B cell (primary cell): ENCODE results near the gene NINL. TPM values are rescaled to one million over a fixed set of nuclear protein-coding genes. Genes with fewer than 3 reads are reported as not detected.

Experiments
- ATAC-seq: fragments of 200-7000 bp; cut with Tn5 transposase; one replicate; pipeline ENCODE4 v1.10.0; 2021; ENCODE audit warnings: low read depth, mild to moderate bottlenecking, moderate number of reproducible peaks, moderate library complexity
- CTCF ChIA-PET: fragments of 350-600 bp; sonication (Branson Sonifier 250); formaldehyde crosslinking; loops from one replicate; lab custom pipeline; 2021; ENCODE audit warnings: antibody characterized with exemption, inconsistent platforms; lab: Charles Lee
- POLR2A ChIA-PET: fragments of 350-600 bp; sonication (Branson Sonifier 250); formaldehyde crosslinking; loops from one replicate; lab custom pipeline; 2021; ENCODE audit warnings: antibody characterized with exemption; lab: Charles Lee
- DNase-seq: peaks from one replicate; pipeline ENCODE4 v3.0.0; 2013
- H2AFZ ChIP-seq: 2 replicates; pipeline ENCODE4 v1.6.1; 2012; ENCODE audit warnings: mild to moderate bottlenecking, low read depth, low read length; ENCODE audit not compliant: insufficient read depth, poor library complexity, severe bottlenecking
- H3K27ac ChIP-seq, 2 donors: 1 replicate in 1 of 2; 2 replicates in 1 of 2; pipeline ENCODE4 v1.5.1; 2012 to 2013; ENCODE audit warnings: low read length in 2 of 2, mild to moderate bottlenecking in 2 of 2, moderate library complexity in 1 of 2
- H3K27me3 ChIP-seq, 4 experiments: fragments of 200-600 bp in 1 of 4; sonication (generic) in 1 of 4; replicated peaks in 1 of 4; 1 replicate in 2 of 4; 2 replicates in 2 of 4; pipeline versions ENCODE4 v1.6.1 to v1.7.0; 2013 to 2016; ENCODE audit warnings: low read length in 3 of 4, mild to moderate bottlenecking in 2 of 4, mixed read lengths in 1 of 4, moderate library complexity in 1 of 4; ENCODE audit not compliant: insufficient read depth in 4 of 4, control insufficient read depth in 3 of 4; ENCODE audit errors: control extremely low read depth in 1 of 4
- H3K36me3 ChIP-seq, 2 experiments: replicated peaks in 1 of 2; 1 replicate in 1 of 2; 2 replicates in 1 of 2; pipeline versions ENCODE4 v1.6.1 to v1.7.1; 2013; ENCODE audit warnings: low read length in 1 of 2; ENCODE audit not compliant: insufficient read depth in 2 of 2, control insufficient read depth in 1 of 2; ENCODE audit errors: control extremely low read depth in 1 of 2, extremely low read depth in 1 of 2
- H3K4me1 ChIP-seq, 2 donors: fragments of 200-600 bp in 1 of 2; sonication (generic) in 1 of 2; 1 replicate in 1 of 2; 2 replicates in 1 of 2; pipeline versions ENCODE4 v1.5.1 to v1.6.1; 2013 to 2017; ENCODE audit warnings: low read length in 2 of 2; ENCODE audit not compliant: control insufficient read depth in 2 of 2, insufficient read depth in 2 of 2
- H3K4me2 ChIP-seq: replicated peaks from 2 replicates; pipeline ENCODE3; 2012; ENCODE audit warnings: mild to moderate bottlenecking, low read depth, low read length; ENCODE audit not compliant: poor library complexity, severe bottlenecking
- H3K4me3 ChIP-seq, 5 experiments: fragments of 200-600 bp in 1 of 5; sonication (generic) in 1 of 5; 1 replicate in 3 of 5; 2 replicates in 2 of 5; pipeline versions ENCODE4 v1.5.1 to v1.7.0; 2011 to 2016; ENCODE audit warnings: low read length in 4 of 5, mild to moderate bottlenecking in 4 of 5, low read depth in 2 of 5, control low read depth in 1 of 5, moderate library complexity in 1 of 5; ENCODE audit not compliant: insufficient read depth in 1 of 5; ENCODE audit errors: control extremely low read depth in 1 of 5, extremely low read depth in 1 of 5
- H3K79me2 ChIP-seq: fragments of 200-600 bp; sonication (generic); one replicate; pipeline ENCODE4 v1.6.0; 2016; ENCODE audit warnings: low read length; ENCODE audit not compliant: control insufficient read depth, insufficient read depth
- H3K9ac ChIP-seq: fragments of 200-600 bp; sonication (generic); 2 replicates; pipeline ENCODE4 v1.6.1; 2017; ENCODE audit warnings: mild to moderate bottlenecking, low read length, moderate library complexity
- H3K9me3 ChIP-seq, 3 donors: one replicate each; pipeline versions ENCODE4 v1.6.1 to v1.7.1; 2013; ENCODE audit warnings: low read length in 2 of 3; ENCODE audit not compliant: control insufficient read depth in 2 of 3, insufficient read depth in 1 of 3; ENCODE audit errors: control extremely low read depth in 1 of 3
- H4K20me1 ChIP-seq: 2 replicates; pipeline ENCODE4 v1.6.0; 2012; ENCODE audit warnings: mild to moderate bottlenecking, low read length; ENCODE audit not compliant: insufficient read depth, control insufficient read depth, poor library complexity, severe bottlenecking
- H3K27ac Mint-ChIP-seq: one replicate; pipeline ENCODE4 v1.8.0; 2021; ENCODE audit warnings: mixed read lengths
- H3K27me3 Mint-ChIP-seq: one replicate; pipeline ENCODE4 v1.8.0; 2021; ENCODE audit warnings: mixed read lengths
- H3K4me1 Mint-ChIP-seq: one replicate; pipeline ENCODE4 v1.8.0; 2021; ENCODE audit warnings: mixed read lengths
- H3K4me3 Mint-ChIP-seq: one replicate; pipeline ENCODE4 v1.8.0; 2021; ENCODE audit warnings: mixed read lengths
- H3K9me3 Mint-ChIP-seq: one replicate; pipeline ENCODE4 v1.8.0; 2022; ENCODE audit warnings: mixed read lengths; ENCODE audit not compliant: insufficient read depth
- CTCF ChIP-seq: fragments of 200-600 bp; IDR thresholded peaks from one replicate; pipeline ENCODE4 v1.8.0; 2022; ENCODE audit warnings: antibody characterized with exemption, mild to moderate bottlenecking
- EZH2 ChIP-seq: IDR thresholded peaks from 2 replicates; pipeline ENCODE4 v1.6.1; 2012; ENCODE audit warnings: borderline replicate concordance, low read depth, mild to moderate bottlenecking, moderate library complexity, low read length; ENCODE audit not compliant: insufficient read depth, poor library complexity, severe bottlenecking
- WGBS: methylation state at CpG from one replicate; pipeline ENCODE4 v1.1.5; 2013; ENCODE audit warnings: missing lambda C conversion rate; ENCODE audit not compliant: insufficient coverage; 5-methylcytosine and 5-hydroxymethylcytosine counted together
- intact Hi-C: fragments of 100-400 bp; cut with micrococcal nuclease; formaldehyde crosslinking; loops from one replicate; pipeline ENCODE4 v1.10.0; 2022
- polyA plus RNA-seq: library from polyadenylated mRNA; depleted of rRNA; stranded (reverse); fragments of >200 nt; gene quantifications from 2 replicates; pipeline ENCODE4 v1.2.3, GENCODE V29; 2012
- total RNA-seq, 2 donors: library from RNA; stranded (reverse); fragments of 120-200 nt in 1 of 2; gene quantifications; 1 replicate in 1 of 2; 2 replicates in 1 of 2; pipeline versions ENCODE4 v1.2.3 to v1.2.4, GENCODE V29; 2013 to 2022

NINL gene
- total and polyA plus RNA-seq, 2 donors (not counting 1 experiment from before 2014, with no cell fraction given), result 1.8 to 5.5 TPM

DNA sequence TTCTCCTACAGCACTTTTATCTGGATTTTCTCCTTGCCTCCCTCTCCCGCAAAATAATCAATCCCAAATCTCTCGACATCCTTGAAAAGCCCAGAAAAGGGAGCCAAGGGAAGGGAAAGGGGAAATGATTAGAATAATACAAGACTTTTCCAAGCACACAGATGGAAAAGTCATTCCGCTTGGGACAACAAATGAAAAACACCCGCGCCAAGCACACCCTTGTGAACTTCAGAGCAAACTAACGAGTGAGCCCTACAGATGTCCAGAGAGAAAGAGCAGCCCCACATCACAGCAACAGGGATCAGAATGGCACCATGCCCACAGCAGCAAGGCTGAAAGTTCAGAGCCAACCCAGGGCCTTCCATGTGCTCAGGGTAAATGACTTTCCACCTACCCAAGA, 49.6 kb downstream of the NINL start:
- Histone ChIP-seq H3K36me3 (no peaks in the 10 kb centered on the region), H3K4me3 (no peak overlapping the region), H3K27me3 (no peaks in the 10 kb centered on the region), H3K9ac (no peak overlapping the region), H3K79me2 (no peaks in the 10 kb centered on the region), H2AFZ (no peak overlapping the region), H3K4me2 (no peak overlapping the region), H3K9me3 (peaks cover 0 to 5% (median 0%) of the 10 kb centered on the region in 3 donors), H3K27ac (no peak overlapping the region), H4K20me1 (no peaks in the 10 kb centered on the region), H3K4me1 (no peaks in the 10 kb centered on the region)
- no peak for TF ChIP-seq CTCF
- no peak for TF ChIP-seq EZH2
- peaks cover 3% of the 10 kb centered on the region for H3K4me1 Mint-ChIP-seq
- WGBS, result 96% methylated on average over 4 of the region's 6 CpGs
- H3K27ac Mint-ChIP-seq, result no peak overlapping the region
- H3K9me3 Mint-ChIP-seq, result no peaks in the 10 kb centered on the region
- ChIA-PET POLR2A (no interaction called here), CTCF (no interaction called here)
- intact Hi-C loops, result no loop called here
- no peak for DNase-seq
- H3K27me3 Mint-ChIP-seq, result no peaks in the 10 kb centered on the region
- ATAC-seq, result no peak
- no peak overlapping the region for H3K4me3 Mint-ChIP-seq

- Histone ChIP-seq H3K9ac (no peak overlapping the region), H2AFZ (no peak overlapping the region), H4K20me1 (no peaks in the 10 kb centered on the region), H3K79me2 (no peaks in the 10 kb centered on the region), H3K4me1 (no peaks in the 10 kb centered on the region), H3K36me3 (no peaks in the 10 kb centered on the region), H3K27ac (no peak overlapping the region), H3K27me3 (no peaks in the 10 kb centered on the region), H3K4me3 (no peak overlapping the region), H3K4me2 (no peak overlapping the region), H3K9me3 (peaks cover 0 to 6% (median 0%) of the 10 kb centered on the region in 3 donors)
- no peak for DNase-seq
- 98% methylated on average over 6 of the region's 7 CpGs for WGBS
- TF ChIP-seq CTCF, result no peak
- TF ChIP-seq EZH2, result no peak
- POLR2A ChIA-PET, result no interaction called here
- CTCF ChIA-PET, result no interaction called here
- H3K27ac Mint-ChIP-seq, result no peak overlapping the region
- H3K27me3 Mint-ChIP-seq, result no peaks in the 10 kb centered on the region
- no peaks in the 10 kb centered on the region for H3K9me3 Mint-ChIP-seq
- no peak for ATAC-seq
- intact Hi-C loops, result no loop called here
- H3K4me1 Mint-ChIP-seq, result peaks cover 3% of the 10 kb centered on the region
- no peak overlapping the region for H3K4me3 Mint-ChIP-seq
These were observed 50.5 kb downstream of the NINL start for GRCh38 chr20:25534845-25535244.
